GM18505 (cell line): ENCODE results near the gene CRYM.
A peak's percentile ranks its signal among the peaks of the same experiment; 100 is the strongest.
"Not testable (repeated sequence)": the region's sequence is repeated elsewhere in the genome, so short reads cannot be mapped to it uniquely, and the experiment has no call there.

ENCODE experiments used
- ATAC-seq: cut with Tn5 transposase; IDR thresholded peaks from one replicate; pipeline ENCODE4 v1.9.1; 2021; ENCODE audit not compliant: unreplicated experiment
- POLR2A ChIP-seq: IDR thresholded peaks from 4 replicates; pipeline ENCODE4 v1.6.1; 2011; ENCODE audit warnings: borderline replicate concordance; ENCODE audit not compliant: insufficient read depth, insufficient read length; ENCODE audit errors: extremely low read depth

Gene CRYM

DNA sequence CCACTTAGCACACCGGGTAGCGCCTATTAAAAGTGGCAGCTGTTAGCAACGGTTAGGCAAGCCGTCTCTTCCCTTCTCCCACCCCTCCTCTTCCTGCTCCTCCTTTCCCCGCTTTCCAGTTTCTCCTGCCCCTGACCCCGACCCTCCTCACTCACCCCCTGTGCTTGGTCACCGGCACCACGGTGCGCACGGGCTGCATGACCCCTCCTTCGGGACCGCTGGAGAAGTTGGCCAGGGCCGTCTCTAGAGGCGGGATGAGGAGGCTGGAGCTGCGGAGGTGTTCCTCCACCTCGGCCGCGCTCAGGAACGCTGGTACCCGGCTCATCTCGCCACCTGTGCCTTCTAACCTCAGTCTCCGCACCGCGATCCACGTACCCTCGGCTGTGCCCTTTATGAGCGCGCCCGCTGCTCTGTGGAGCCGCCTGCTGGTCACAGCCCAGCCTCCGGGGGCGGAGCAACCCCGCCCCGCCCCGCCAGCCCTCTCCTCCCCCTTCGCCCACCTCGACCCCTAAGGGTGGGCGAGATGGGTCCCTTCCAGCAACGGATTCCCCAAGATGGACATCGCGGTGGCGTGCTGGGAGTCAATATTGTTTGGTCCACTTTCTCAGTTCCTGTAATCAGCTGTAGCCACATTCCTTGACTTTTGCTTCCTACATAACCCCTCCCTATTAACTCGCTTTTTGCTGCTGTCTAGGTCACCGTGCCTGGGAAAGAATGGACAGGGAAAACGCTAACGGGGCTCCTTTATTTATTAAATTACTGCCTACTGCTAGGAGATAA lies at the start of gene CRYM:
TSS of gene CRYM (minus strand) at position 364 of the 780 bp plus-strand sequence. CDS start at position 325, 39 bp downstream.
- TF ChIP-seq POLR2A: no peak
- peak; percentile 42 for ATAC-seq

DNA sequence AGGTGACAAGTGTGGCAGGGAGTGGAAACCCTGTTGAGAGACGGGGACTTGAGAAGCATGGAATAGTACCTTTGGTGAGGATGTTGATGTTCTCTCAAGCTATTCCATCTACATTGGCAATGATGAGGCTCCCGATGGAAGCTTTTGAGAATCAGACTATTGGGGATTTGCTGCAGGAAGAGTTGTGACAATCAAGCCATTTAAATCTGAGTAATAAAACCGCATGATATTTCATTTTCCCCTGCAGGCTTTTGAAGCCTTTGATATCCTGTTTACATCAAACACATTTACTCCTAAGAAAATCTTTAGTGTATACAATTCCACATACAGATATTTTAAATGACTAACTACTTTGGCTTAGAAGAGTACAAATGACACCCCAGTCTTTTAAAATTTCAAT lies 49.0 kb upstream of the CRYM start:
- no peak for TF ChIP-seq POLR2A
- no peak for ATAC-seq

DNA sequence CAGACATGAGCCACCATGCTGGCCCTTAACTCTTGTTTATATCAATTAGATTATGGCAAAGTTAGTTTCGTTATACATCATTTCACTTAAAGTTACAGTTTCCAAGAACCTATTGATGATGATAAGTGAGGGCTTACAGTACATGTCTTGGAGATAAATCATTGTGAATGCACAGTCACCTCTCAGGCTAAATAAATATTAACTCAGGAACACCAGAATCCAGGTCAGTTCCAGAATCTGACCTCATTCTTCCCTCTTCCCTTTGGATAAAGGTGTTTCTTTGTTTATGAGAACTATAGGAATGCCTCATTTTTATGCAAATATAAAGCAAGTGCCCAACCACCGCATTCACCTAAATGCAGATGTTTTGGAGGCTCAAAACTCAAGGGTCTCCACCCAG lies 48.4 kb upstream of the CRYM start:
- no peak for ATAC-seq
- no peak for TF ChIP-seq POLR2A

GRCh38 chr16:21324267-21324666 lies 46.2 kb upstream of the CRYM start:
- no peak for TF ChIP-seq POLR2A
- ATAC-seq: no peak

DNA sequence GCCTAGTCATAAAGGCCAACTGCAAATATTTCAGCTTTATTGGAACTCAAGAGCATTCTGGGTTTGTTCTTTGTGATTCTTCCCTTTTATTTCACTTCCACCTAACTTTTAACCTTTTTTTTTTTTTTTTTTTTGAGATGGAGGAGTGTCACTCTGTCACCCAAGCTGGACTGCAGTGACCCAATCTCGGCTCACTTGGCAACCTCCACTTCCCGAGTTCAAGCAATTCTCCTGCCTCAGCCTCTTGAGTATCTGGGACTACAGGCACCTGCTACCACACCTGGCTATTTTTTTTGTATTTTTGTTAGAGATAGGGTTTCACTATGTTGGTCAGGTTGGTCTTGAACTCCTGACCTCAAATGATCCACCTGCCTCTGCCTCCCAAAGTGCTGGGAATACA lies 44.2 kb upstream of the CRYM start:
- not testable (repeated sequence) for ATAC-seq

DNA sequence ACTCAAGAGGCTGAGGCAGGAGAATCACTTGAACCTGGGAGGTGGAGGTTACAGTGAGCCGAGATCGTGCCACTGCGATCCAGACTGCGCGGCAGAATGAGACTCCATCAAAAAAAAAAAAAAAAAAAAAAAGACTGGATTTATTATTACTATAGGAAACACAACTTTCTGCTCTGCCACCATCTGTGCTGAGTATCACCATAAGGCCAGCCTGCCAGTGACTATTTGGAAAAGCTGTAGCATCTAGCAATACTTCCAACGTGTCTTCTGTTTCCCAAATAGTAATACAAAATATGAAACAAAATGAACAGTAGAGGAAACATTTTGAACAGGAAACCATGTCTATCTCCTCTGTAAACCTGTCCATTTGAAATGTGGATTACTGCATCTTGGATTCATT lies 43.6 kb upstream of the CRYM start:
- no peak for ATAC-seq
- no peak for TF ChIP-seq POLR2A

DNA sequence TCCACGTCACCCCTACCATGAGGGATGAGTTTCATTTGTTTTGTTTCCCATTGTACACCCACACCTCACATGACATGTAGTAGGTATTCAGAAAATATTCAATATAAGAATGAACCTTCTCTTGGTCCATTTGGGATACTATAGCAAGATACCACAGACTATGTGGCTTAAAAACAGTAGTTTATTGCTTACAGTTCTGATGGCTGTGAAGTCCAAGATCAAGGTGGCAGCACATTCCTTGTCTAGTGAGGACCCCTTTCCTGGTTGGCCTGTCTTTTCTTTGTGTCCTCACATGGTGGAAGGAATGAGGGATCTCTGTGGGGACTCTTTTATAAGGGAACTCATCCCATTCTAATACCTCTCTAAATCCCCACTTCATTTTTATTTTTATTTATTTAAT lies 36.2 kb upstream of the CRYM start:
- TF ChIP-seq POLR2A: no peak

DNA sequence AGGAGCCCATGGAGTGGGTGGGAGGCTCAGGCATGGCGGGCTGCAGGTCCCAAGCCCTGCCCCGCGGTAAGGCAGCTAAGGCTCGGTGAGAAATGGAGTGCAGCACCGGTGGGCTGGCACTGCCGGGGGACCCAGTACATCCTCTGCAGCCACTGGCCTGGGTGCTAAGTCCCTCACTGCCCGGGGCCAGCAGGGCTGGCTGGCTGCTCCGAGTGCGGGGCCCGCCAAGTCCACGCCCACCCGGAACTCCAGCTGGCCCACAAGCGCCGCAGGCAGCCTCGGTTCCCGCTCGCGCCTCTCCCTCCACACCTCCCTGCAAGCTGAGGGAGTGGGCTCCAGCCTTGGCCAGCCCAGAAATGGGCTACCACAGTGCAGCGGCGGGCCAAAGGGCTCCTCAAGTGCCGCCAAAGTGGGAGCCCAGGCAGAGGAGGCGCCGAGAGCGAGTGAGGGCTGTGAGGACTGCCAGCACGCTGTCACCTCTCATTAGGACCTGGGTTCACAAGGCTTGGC lies 34.8 kb upstream of the CRYM start:
- ATAC-seq: not testable (repeated sequence)

More for the DNA sequence above, 36.2 kb upstream of the CRYM start:
- ATAC-seq: no peak

DNA sequence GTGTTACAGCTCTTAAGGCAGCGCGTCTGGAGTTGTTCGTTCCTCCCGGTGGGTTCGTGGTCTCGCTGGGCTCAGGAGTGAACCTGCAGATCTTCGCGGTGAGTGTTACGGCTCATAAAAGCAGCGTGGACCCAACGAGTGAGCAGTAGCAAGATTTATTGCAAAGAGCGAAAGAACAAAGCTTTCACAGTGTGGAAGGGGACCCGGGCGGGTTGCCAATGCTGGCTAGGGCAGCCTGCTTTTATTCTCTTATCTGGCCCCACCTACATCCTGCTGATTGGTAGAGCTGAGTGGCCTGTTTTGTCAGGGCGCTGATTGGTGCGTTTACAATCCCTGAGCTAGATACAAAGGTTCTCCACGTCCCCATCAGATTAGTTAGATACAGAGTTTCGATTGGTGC lies 34.0 kb upstream of the CRYM start:
- ATAC-seq: not testable (repeated sequence)

GRCh38 chr16:21306712-21307111 lies 28.6 kb upstream of the CRYM start:
- ATAC-seq: not testable (repeated sequence)

- no peak for ATAC-seq
These were observed 24.9 kb upstream of the CRYM start for GRCh38 chr16:21302898-21303528.

DNA sequence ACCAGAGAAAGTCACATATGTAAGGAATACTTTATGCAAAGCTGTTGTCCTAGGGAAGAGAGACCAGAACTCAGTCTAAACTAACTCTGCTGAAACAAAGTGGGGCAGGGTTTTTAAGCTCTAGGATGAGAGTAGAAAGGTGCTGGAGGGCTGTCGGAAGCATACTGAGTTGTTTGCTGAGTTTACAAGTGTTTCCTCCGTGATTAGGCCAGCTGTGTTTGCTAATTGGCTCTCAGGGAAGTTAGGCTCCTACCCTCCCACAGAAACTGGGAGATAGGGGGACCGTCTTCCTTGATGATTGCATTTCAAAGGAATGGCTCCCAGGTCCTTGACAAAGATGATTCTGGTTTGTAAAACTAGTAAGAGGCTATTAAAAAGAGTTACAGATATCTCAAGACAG lies 24.4 kb upstream of the CRYM start:
- no peak for TF ChIP-seq POLR2A
- no peak for ATAC-seq

More at GRCh38 chr16:21302898-21303528, 24.9 kb upstream of the CRYM start:
- TF ChIP-seq POLR2A: no peak

DNA sequence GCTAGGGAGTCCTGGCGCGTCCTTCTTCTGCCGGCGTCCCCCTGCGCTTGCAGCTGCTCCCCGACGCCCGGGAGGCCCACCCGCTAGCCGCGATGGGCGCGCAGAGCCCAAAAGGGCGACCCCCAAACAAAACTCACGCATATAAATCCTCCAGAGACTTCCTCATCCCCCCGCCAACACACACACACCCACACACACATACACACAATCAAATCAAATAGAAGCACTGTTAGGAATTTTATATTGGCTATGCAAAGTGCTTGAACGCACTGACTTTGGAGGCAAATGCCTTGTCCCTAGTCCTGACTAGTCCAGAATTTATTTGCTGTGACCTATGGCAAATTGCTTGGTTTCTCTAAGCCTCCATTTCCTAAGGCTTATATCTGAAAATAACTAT lies 23.8 kb upstream of the CRYM start:
- TF ChIP-seq POLR2A: no peak

GRCh38 chr16:21301168-21301894 lies 23.2 kb upstream of the CRYM start:
- peak; percentile 13 for TF ChIP-seq POLR2A
- peak; percentile 50 for ATAC-seq

More for the DNA sequence above, 23.8 kb upstream of the CRYM start:
- no peak for ATAC-seq
